Measurements from ENCODE around the gene ADAMTS19.

ADAMTS19 gene

GRCh38 chr5:129770024-129770820, 310.1 kb downstream of the ADAMTS19 start:
- DNase-seq: no peak

- peak; percentile 17 for DNase-seq
Measured at GRCh38 chr5:129771058-129771838, 311.1 kb downstream of the ADAMTS19 start.

GRCh38 chr5:129773376-129773775, 313.3 kb downstream of the ADAMTS19 start:
- DNase-seq: no peak

- DNase-seq: no peak
Measured at GRCh38 chr5:129781594-129781993, 321.5 kb downstream of the ADAMTS19 start.
